Peyer's patch (tissue), 4 donors: ENCODE results near the gene AFTPH.

Source experiments
- CTCF ChIP-seq, 6 experiments: fragments of 450-650 bp in 4 of 6; fragments of 200-600 bp in 2 of 6; sonication (generic) in 1 of 6; IDR thresholded peaks; one replicate each; pipeline ENCODE4 v1.5.1; 2017 to 2019; ENCODE audit warnings: antibody characterized with exemption in 6 of 6, mild to moderate bottlenecking in 3 of 6, moderate library complexity in 1 of 6
- POLR2A ChIP-seq, 2 donors: fragments of 450-650 bp; IDR thresholded peaks; one replicate each; pipeline ENCODE4 v1.5.1; 2017; ENCODE audit warnings: antibody characterized with exemption in 2 of 2, mild to moderate bottlenecking in 2 of 2, moderate library complexity in 2 of 2

GRCh38 chr2:64474636-64475035 is 49.5 kb upstream of the AFTPH start:
- TF ChIP-seq POLR2A (IDR thresholded peaks at IDR 0.05) (no peak), CTCF (IDR thresholded peaks at IDR 0.05) (no peak)
